CD4-positive, alpha-beta T cell (primary cell): ENCODE data around the gene ARHGAP42. TPM values are rescaled to one million over a fixed set of nuclear protein-coding genes. Genes with fewer than 3 reads are reported as not detected.

ENCODE experiments used
- ATAC-seq: fragments of 200-7000 bp; cut with Tn5 transposase; one replicate; pipeline ENCODE4 v1.10.0; 2022; ENCODE audit warnings: mild to moderate bottlenecking; ENCODE audit not compliant: poor library complexity
- CTCF ChIA-PET: fragments of 350-600 bp; sonication (Branson Sonifier 250); formaldehyde crosslinking; loops from one replicate; lab custom pipeline; 2021; ENCODE audit warnings: antibody characterized with exemption, inconsistent platforms; lab: Charles Lee
- POLR2A ChIA-PET: fragments of 350-600 bp; sonication (Branson Sonifier 250); formaldehyde crosslinking; loops from one replicate; lab custom pipeline; 2021; ENCODE audit warnings: antibody characterized with exemption, inconsistent platforms; lab: Charles Lee
- DNase-seq, 14 experiments: peaks; one replicate each; pipeline ENCODE4 v3.0.0-alpha.2; 2013 to 2020; ENCODE audit warnings: mixed read lengths in 2 of 14
- H3K27ac ChIP-seq, 2 donors: one replicate each; pipeline versions ENCODE4 v1.5.1 to v1.7.0; 2013; ENCODE audit warnings: low read length in 2 of 2, low read depth in 1 of 2, mild to moderate bottlenecking in 1 of 2
- H3K27me3 ChIP-seq, 2 experiments: 1 replicate in 1 of 2; 2 replicates in 1 of 2; pipeline versions ENCODE4 v1.6.1 to v1.7.0; 2013; ENCODE audit warnings: low read length in 2 of 2, control low read depth in 1 of 2, mild to moderate bottlenecking in 1 of 2, moderate library complexity in 1 of 2; ENCODE audit not compliant: insufficient read depth in 2 of 2, control insufficient read depth in 1 of 2
- H3K36me3 ChIP-seq: one replicate; pipeline ENCODE4 v1.6.1; 2013; ENCODE audit warnings: low read length, control low read depth; ENCODE audit not compliant: insufficient read depth
- H3K4me1 ChIP-seq: one replicate; pipeline ENCODE4 v1.6.1; 2013; ENCODE audit warnings: low read length, control low read depth; ENCODE audit not compliant: insufficient read depth
- H3K4me3 ChIP-seq: one replicate; pipeline ENCODE4 v1.5.1; 2013; ENCODE audit warnings: mild to moderate bottlenecking, low read length, moderate library complexity
- H3K9me3 ChIP-seq, 2 experiments: 1 replicate in 1 of 2; 2 replicates in 1 of 2; pipeline versions ENCODE4 v1.6.1 to v1.7.0; 2013; ENCODE audit warnings: low read length in 2 of 2, mild to moderate bottlenecking in 2 of 2, control low read depth in 1 of 2, moderate library complexity in 1 of 2; ENCODE audit not compliant: control insufficient read depth in 1 of 2, insufficient read depth in 1 of 2
- H3K27ac Mint-ChIP-seq: one replicate; pipeline ENCODE4 v1.8.0; 2020; ENCODE audit warnings: mixed read lengths
- H3K27me3 Mint-ChIP-seq: one replicate; pipeline ENCODE4 v1.8.0; 2021; ENCODE audit warnings: mixed read lengths
- H3K36me3 Mint-ChIP-seq: one replicate; pipeline ENCODE4 v1.8.0; 2021; ENCODE audit warnings: low read depth, mixed read lengths
- H3K4me1 Mint-ChIP-seq: one replicate; pipeline ENCODE4 v1.8.0; 2021; ENCODE audit warnings: low read depth, mixed read lengths
- H3K4me3 Mint-ChIP-seq: one replicate; pipeline ENCODE4 v1.8.0; 2020; ENCODE audit warnings: mild to moderate bottlenecking, mixed read lengths
- H3K9me3 Mint-ChIP-seq: one replicate; pipeline ENCODE4 v1.8.0; 2020; ENCODE audit warnings: mixed read lengths
- CTCF ChIP-seq: fragments of 200-600 bp; IDR thresholded peaks from one replicate; pipeline ENCODE4 v1.8.0; 2022; ENCODE audit warnings: antibody characterized with exemption, mild to moderate bottlenecking
- intact Hi-C, 2 experiments: fragments of 100-400 bp; cut with DNase I in 1 of 2; cut with micrococcal nuclease in 1 of 2; formaldehyde crosslinking; loops; one replicate each; pipeline versions ENCODE4 v1.15.1 to v1.9.0; 2023 to 2025; cut with DNase I, micrococcal nuclease
- total RNA-seq, 174 experiments: library from RNA in 2 of 174; stranded (reverse) in 2 of 174; gene quantifications; one replicate each; pipeline ENCODE4 v1.2.3 and lab custom pipeline; 2021 to 2026

The ARHGAP42 gene
- total RNA-seq, 2 experiments from 2014 or later, result not detected

GRCh38 chr11:100980156-100980555 lies 293.1 kb downstream of the ARHGAP42 start:
- POLR2A ChIA-PET, result no interaction called here
- no peak for DNase-seq

GRCh38 chr11:100981196-100981824 lies 294.2 kb downstream of the ARHGAP42 start:
- no peak overlapping the region for H3K4me3 Mint-ChIP-seq
- Histone ChIP-seq H3K36me3 (no peaks in the 10 kb centered on the region), H3K4me1 (no peaks in the 10 kb centered on the region), H3K27ac (no peak overlapping the region), H3K27me3 (no peaks in the 10 kb centered on the region), H3K9me3 (no peaks in the 10 kb centered on the region), H3K4me3 (no peak overlapping the region)
- no peak overlapping the region for H3K27ac Mint-ChIP-seq
- ATAC-seq, result no peak
- ChIA-PET POLR2A (no interaction called here), CTCF (no interaction called here)
- DNase-seq, result no peak
- intact Hi-C loops, result no loop called here
- no peaks in the 10 kb centered on the region for H3K36me3 Mint-ChIP-seq
- no peaks in the 10 kb centered on the region for H3K27me3 Mint-ChIP-seq
- H3K9me3 Mint-ChIP-seq, result no peaks in the 10 kb centered on the region
- no peaks in the 10 kb centered on the region for H3K4me1 Mint-ChIP-seq
- TF ChIP-seq CTCF, result no peak

More at GRCh38 chr11:100980156-100980555, 293.1 kb downstream of the ARHGAP42 start:
- no peaks in the 10 kb centered on the region for H3K4me1 ChIP-seq
- H3K27ac ChIP-seq, result no peak overlapping the region
- no peak overlapping the region for H3K4me3 ChIP-seq
- H3K9me3 ChIP-seq, result no peaks in the 10 kb centered on the region
- no peaks in the 10 kb centered on the region for H3K36me3 Mint-ChIP-seq
- no peak for ATAC-seq
- H3K4me1 Mint-ChIP-seq, result no peaks in the 10 kb centered on the region
- intact Hi-C loops, result no loop called here
- H3K36me3 ChIP-seq, result no peaks in the 10 kb centered on the region
- no peaks in the 10 kb centered on the region for H3K9me3 Mint-ChIP-seq
- TF ChIP-seq CTCF, result no peak
- no peaks in the 10 kb centered on the region for H3K27me3 Mint-ChIP-seq
- CTCF ChIA-PET, result no interaction called here
- no peak overlapping the region for H3K27ac Mint-ChIP-seq
- no peaks in the 10 kb centered on the region for H3K27me3 ChIP-seq
- H3K4me3 Mint-ChIP-seq, result no peak overlapping the region

GRCh38 chr11:100984668-100985067 lies 297.6 kb downstream of the ARHGAP42 start:
- Mint-ChIP-seq H3K9me3 (no peaks in the 10 kb centered on the region), H3K4me1 (no peaks in the 10 kb centered on the region), H3K36me3 (no peaks in the 10 kb centered on the region), H3K4me3 (no peak overlapping the region), H3K27ac (no peak overlapping the region), H3K27me3 (no peaks in the 10 kb centered on the region)
- no peak overlapping the region for H3K27ac ChIP-seq
- CTCF ChIA-PET, result no interaction called here
- no peaks in the 10 kb centered on the region for H3K4me1 ChIP-seq
- TF ChIP-seq CTCF, result no peak
- intact Hi-C loops, result no loop called here
- no peaks in the 10 kb centered on the region for H3K27me3 ChIP-seq
- no peak for DNase-seq
- no peaks in the 10 kb centered on the region for H3K9me3 ChIP-seq
- H3K36me3 ChIP-seq, result no peaks in the 10 kb centered on the region
- H3K4me3 ChIP-seq, result no peak overlapping the region
- POLR2A ChIA-PET, result no interaction called here
- ATAC-seq, result no peak
